SIG-M5 treated with dmso at 0.1 percent for 504 hours (cell line): ENCODE results near the gene RARB.

Source experiments
- DNase-seq: peaks from one replicate; lab custom pipeline; 2025; ENCODE audit not compliant: unreplicated experiment; lab: John Stamatoyannopoulos, UW

The RARB gene

GRCh38 chr3:25447285-25447684 is 19.2 kb downstream of the RARB start:
- DNase-seq = no peak

GRCh38 chr3:25447925-25448324 is 19.9 kb downstream of the RARB start:
- DNase-seq = no peak

GRCh38 chr3:25448750-25449692 is 21.0 kb downstream of the RARB start:
- DNase-seq = no peak

- no peak for DNase-seq
These were observed 21.8 kb downstream of the RARB start for GRCh38 chr3:25449857-25450256.

GRCh38 chr3:25452192-25452591 is 24.1 kb downstream of the RARB start:
- DNase-seq = no peak

GRCh38 chr3:25452740-25453139 is 24.7 kb downstream of the RARB start:
- DNase-seq = no peak

GRCh38 chr3:25453619-25454004 is 25.5 kb downstream of the RARB start:
- DNase-seq = no peak

GRCh38 chr3:25454005-25454927 is 26.2 kb downstream of the RARB start:
- DNase-seq = peak; percentile 22

GRCh38 chr3:25455441-25456132 is 27.5 kb downstream of the RARB start:
- DNase-seq = no peak

GRCh38 chr3:25456723-25457670 is 28.9 kb downstream of the RARB start:
- no peak for DNase-seq

GRCh38 chr3:25457671-25458419 is 29.8 kb downstream of the RARB start:
- DNase-seq = no peak

- no peak for DNase-seq
These were observed 30.4 kb downstream of the RARB start for GRCh38 chr3:25458420-25458814.

GRCh38 chr3:25460751-25461150 is 32.7 kb downstream of the RARB start:
- no peak for DNase-seq

- DNase-seq = no peak
These were observed 33.9 kb downstream of the RARB start for GRCh38 chr3:25461946-25462345.

GRCh38 chr3:25462495-25462894 is 34.4 kb downstream of the RARB start:
- no peak for DNase-seq

- DNase-seq = no peak
These were observed 35.9 kb downstream of the RARB start for GRCh38 chr3:25463836-25464418.

- DNase-seq = no peak
These were observed 37.3 kb downstream of the RARB start for GRCh38 chr3:25465266-25465860.

- no peak for DNase-seq
These were observed 40.8 kb downstream of the RARB start for GRCh38 chr3:25468866-25469319.

- DNase-seq = no peak
These were observed 41.5 kb downstream of the RARB start for GRCh38 chr3:25469558-25469957.
